Breast epithelium (tissue), 3 donors: ENCODE measurements around the gene IFT80.

Experiments
- CTCF ChIP-seq, 3 donors: fragments of 450-650 bp; IDR thresholded peaks; one replicate each; pipeline ENCODE4 v1.5.1; 2016 to 2017; ENCODE audit warnings: antibody characterized with exemption in 3 of 3, mild to moderate bottlenecking in 3 of 3, moderate library complexity in 3 of 3
- POLR2A ChIP-seq: fragments of 450-650 bp; IDR thresholded peaks from one replicate; pipeline ENCODE4 v1.6.1; 2016; ENCODE audit warnings: antibody characterized with exemption, mild to moderate bottlenecking, moderate library complexity
- POLR2AphosphoS5 ChIP-seq, 3 donors: sonication (generic); formaldehyde crosslinking; IDR thresholded peaks; one replicate each; pipeline ENCODE4 v1.6.1; 2017; ENCODE audit warnings: antibody characterized with exemption in 3 of 3

GRCh38 chr3:160398820-160399124 is 253 bp downstream of the IFT80 start:
- TF ChIP-seq POLR2A (no peak), CTCF (IDR thresholded peaks at IDR 0.05) (no peak), POLR2AphosphoS5 (IDR thresholded peaks at IDR 0.05) (no peak)
